ENCODE results near the gene CCDC39.

DNA sequence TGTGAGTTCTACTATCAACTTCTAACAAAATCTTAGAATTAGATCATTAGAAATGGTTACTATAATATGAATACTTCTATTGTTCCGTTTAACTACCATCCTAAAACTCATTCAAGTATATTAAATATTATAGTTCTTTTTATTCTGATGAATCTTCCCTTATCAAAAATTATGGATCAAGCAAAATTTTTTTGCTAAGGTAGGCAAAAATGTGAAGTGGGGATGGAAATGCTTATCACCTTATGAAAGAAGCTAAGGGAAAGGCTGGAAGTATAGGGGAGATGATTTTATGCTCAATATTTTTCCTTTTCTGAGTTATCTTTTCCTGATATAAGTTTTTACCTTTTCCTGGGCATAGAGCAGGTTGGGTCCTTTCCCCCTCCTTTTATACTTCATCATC, 40.7 kb upstream of the CCDC39 start:
- no peak for TF ChIP-seq CTCF (IDR thresholded peaks at IDR 0.05)
- no peak for TF ChIP-seq POLR2A (IDR thresholded peaks at IDR 0.05)
- no peak for TF ChIP-seq EP300 (IDR thresholded peaks at IDR 0.05)
- no peak for TF ChIP-seq POLR2AphosphoS5 (IDR thresholded peaks at IDR 0.05)
